K562 (cell line): Measurements from ENCODE around the gene MON2. TPM values are rescaled to one million over a fixed set of nuclear protein-coding genes. Genes with fewer than 3 reads are reported as not detected.

Experiments
- ATF6 ChIP-seq: sonication (generic); formaldehyde crosslinking; IDR thresholded peaks from 2 replicates; pipeline ENCODE4 v1.4.0; 2020; ENCODE audit warnings: mild to moderate bottlenecking, missing genetic modification reagents
- ATF7 ChIP-seq: fragments of 450-650 bp; IDR thresholded peaks from 2 replicates; pipeline ENCODE4 v1.7.1; 2014; ENCODE audit warnings: mild to moderate bottlenecking, moderate library complexity
- CBX1 ChIP-seq: sonication (generic); IDR thresholded peaks from 2 replicates; pipeline ENCODE4 v1.6.1; 2016; ENCODE audit warnings: antibody characterized with exemption, low read depth, mild to moderate bottlenecking
- CBX3 ChIP-seq, 2 experiments: IDR thresholded peaks; 1 replicate in 1 of 2; 2 replicates in 1 of 2; pipeline ENCODE4 v1.6.1; 2012; ENCODE audit warnings: inconsistent platforms in 2 of 2, low read length in 2 of 2, borderline replicate concordance in 1 of 2, control low read depth in 1 of 2
- CTCFL ChIP-seq: IDR thresholded peaks from 2 replicates; pipeline ENCODE4 v1.6.1; 2011; ENCODE audit warnings: borderline replicate concordance, low read depth, mild to moderate bottlenecking, moderate library complexity, low read length; ENCODE audit not compliant: insufficient read depth, poor library complexity, severe bottlenecking
- ELF1 ChIP-seq: fragments of 200-800 bp; sonication (Bioruptor generic); IDR thresholded peaks from 2 replicates; pipeline ENCODE4 v1.6.1; 2016; ENCODE audit warnings: missing genetic modification characterization, missing compliant biosample characterization
- FOXK2 ChIP-seq, 2 experiments: fragments of 450-650 bp; IDR thresholded peaks in 1 of 2; conservative IDR thresholded peaks in 1 of 2; 2 replicates each; pipeline ENCODE4 v1.6.1; 2016; ENCODE audit warnings: low read depth in 2 of 2, mild to moderate bottlenecking in 1 of 2
- HDGF ChIP-seq: fragments of 450-650 bp; IDR thresholded peaks from 2 replicates; pipeline ENCODE4 v1.6.1; 2016
- KAT7 ChIP-seq: sonication (generic); formaldehyde crosslinking; IDR thresholded peaks from 2 replicates; pipeline ENCODE4 v1.8.0; 2022; ENCODE audit warnings: missing genetic modification reagents, mild to moderate bottlenecking, borderline replicate concordance
- KHSRP ChIP-seq: fragments of 450-650 bp; IDR thresholded peaks from 2 replicates; pipeline ENCODE4 v1.6.1; 2017
- MAFG ChIP-seq: fragments of 450-650 bp; conservative IDR thresholded peaks from 2 replicates; pipeline ENCODE4 v1.6.1; 2016; ENCODE audit warnings: missing genetic modification characterization, missing compliant biosample characterization
- MLLT1 ChIP-seq, 2 experiments: fragments of 450-650 bp; IDR thresholded peaks; 2 replicates each; pipeline ENCODE4 v1.6.1; 2016
- MTA3 ChIP-seq: fragments of 450-650 bp; formaldehyde crosslinking; IDR thresholded peaks from 2 replicates; pipeline ENCODE4 v1.6.1; 2017; ENCODE audit warnings: mild to moderate bottlenecking, borderline replicate concordance
- RB1 ChIP-seq: fragments of 450-650 bp; IDR thresholded peaks from 2 replicates; pipeline ENCODE4 v1.6.1; 2017; ENCODE audit warnings: low read depth, mild to moderate bottlenecking
- TGIF2 ChIP-seq: sonication (generic); formaldehyde crosslinking; IDR thresholded peaks from 2 replicates; pipeline ENCODE4 v1.8.1; 2022; ENCODE audit warnings: mild to moderate bottlenecking, missing genetic modification reagents, moderate library complexity
- THAP7 ChIP-seq: fragments of 250-450 bp; sonication (Bioruptor Pico); IDR thresholded peaks from 2 replicates; pipeline ENCODE4 v1.5.0; 2021
- TRIM28 ChIP-seq: fragments of 450-650 bp; IDR thresholded peaks from 2 replicates; pipeline ENCODE4 v1.6.1; 2017
- UBTF ChIP-seq, 2 experiments: IDR thresholded peaks; 2 replicates each; pipeline ENCODE4 v1.6.1; 2012; ENCODE audit warnings: improper control_type of control experiment in 2 of 2, low read depth in 2 of 2, low read length in 2 of 2, borderline replicate concordance in 1 of 2
- XRCC3 ChIP-seq: fragments of 450-650 bp; IDR thresholded peaks from 2 replicates; pipeline ENCODE4 v1.6.1; 2017; ENCODE audit warnings: mild to moderate bottlenecking, moderate library complexity
- ZBED1 ChIP-seq: IDR thresholded peaks from 2 replicates; pipeline ENCODE4 v1.6.1; 2014
- polyA plus RNA-seq, 8 experiments: library from polyadenylated mRNA; depleted of rRNA in 4 of 8; stranded (reverse) in 5 of 8; unstranded in 3 of 8; fragments of >200 nt; fragmentation: Nextera tagmentation in 2 of 8; fragmentation: Illumina TruSeq in 1 of 8; extraction: Ambion mirVana in 2 of 8; extraction: Trizol in 1 of 8; gene quantifications; 2 replicates each; pipeline versions ENCODE4 v1.2.1 to v1.2.3, GENCODE V29; 2011 to 2014; ENCODE audit warnings: inconsistent platforms in 1 of 8, missing spikeins in 1 of 8
- total RNA-seq, 7 experiments: library from RNA; depleted of rRNA in 6 of 7; stranded (reverse); fragments of >200 nt in 6 of 7; fragmentation: Illumina TruSeq in 2 of 7; extraction: Trizol in 2 of 7; gene quantifications; 2 replicates each; pipeline versions ENCODE4 v1.2.1 to v1.2.3, GENCODE V29; 2011 to 2021; ENCODE audit warnings: low replicate concordance in 1 of 7

The MON2 gene
- total and polyA plus RNA-seq, 9 of the 15 experiments (the other 6 are each of a cell fraction or from before 2014, with no cell fraction given) = 3.6 to 31.6 (median 16.8) TPM

GRCh38 chr12:62603061-62603810 is 136.6 kb downstream of the MON2 start (continued):
- 0 out of 2 replicates have a peak, but pooled peaks have one; percentile 72 for TF ChIP-seq ATF6
- peak; percentile 88 to 91 for TF ChIP-seq UBTF (IDR thresholded peaks at IDR 0.05; ENCODE audit: borderline replicate concordance in 1 of 2, low read depth in 2 of 2, low read length in 2 of 2)
- no peak for TF ChIP-seq THAP7 (CRISPR knock-in tag)
- TF ChIP-seq MLLT1 (IDR thresholded peaks at IDR 0.05) = peak; percentile 13 to 50; a peak in 2 of 4 replicates
- TF ChIP-seq MAFG (tag) = no peak
- peak; percentile 35; the same call in 1 of the 2 replicates for TF ChIP-seq ATF7
- peak; percentile 73 for TF ChIP-seq CTCFL
- no peak for TF ChIP-seq KHSRP
- peak; percentile 72; the same call in 1 of the 2 replicates for TF ChIP-seq ELF1 (tag)
- TF ChIP-seq HDGF = no peak
- 0 out of 2 replicates have a peak, but pooled peaks have one; percentile 35 for TF ChIP-seq TRIM28
- 0 out of 2 replicates have a peak, but pooled peaks have one; percentile 18 for TF ChIP-seq CBX1
- 0 out of 2 replicates have a peak, but pooled peaks have one; percentile 22 for TF ChIP-seq ZBED1
- no peak for TF ChIP-seq XRCC3
- TF ChIP-seq CBX3 (IDR thresholded peaks at IDR 0.05; ENCODE audit: borderline replicate concordance in 1 of 2, low read length in 2 of 2) = peak in 1 of 2 experiments; percentile 73; a peak in 1 of 3 replicates
- peak; percentile 96 for TF ChIP-seq RB1
- no peak for TF ChIP-seq MTA3
- no peak for TF ChIP-seq TGIF2 (CRISPR knock-in tag)
- TF ChIP-seq KAT7 (CRISPR knock-in tag) = peak; percentile 77; the same call in 1 of the 2 replicates
- no peak for TF ChIP-seq FOXK2 (conservative IDR thresholded peaks at IDR 0.05 in 1 of 2, IDR thresholded peaks at IDR 0.05 in 1 of 2; ENCODE audit: low read depth in 2 of 2)
